GM18870 (cell line): ENCODE results near the gene CPE.
"Not testable (repeated sequence)": the region's sequence is repeated elsewhere in the genome, so short reads cannot be mapped to it uniquely, and the experiment has no call there.

Source experiments
- ATAC-seq: cut with Tn5 transposase; IDR thresholded peaks from one replicate; pipeline ENCODE4 v1.9.1; 2021; ENCODE audit warnings: moderate library complexity; ENCODE audit not compliant: unreplicated experiment

Gene CPE

DNA sequence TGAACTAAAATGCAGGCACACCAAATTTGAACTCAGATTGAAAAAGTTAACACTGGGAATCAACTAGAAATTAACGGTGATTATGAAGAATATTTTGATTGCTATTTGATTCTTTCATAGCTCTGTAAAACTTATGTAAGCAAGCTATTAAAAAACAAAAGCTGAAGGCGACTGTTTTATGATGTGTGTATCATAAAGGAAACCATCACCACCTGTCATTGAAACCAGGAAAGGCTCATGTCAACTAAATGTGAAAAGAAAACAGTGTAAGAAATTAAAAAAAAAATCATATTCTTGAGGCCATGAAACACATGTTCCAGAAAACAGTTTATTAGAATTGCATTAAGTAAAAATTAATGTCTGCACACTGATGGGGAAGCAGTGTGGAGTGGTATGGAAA lies 24.2 kb downstream of the CPE start:
- ATAC-seq = no peak

DNA sequence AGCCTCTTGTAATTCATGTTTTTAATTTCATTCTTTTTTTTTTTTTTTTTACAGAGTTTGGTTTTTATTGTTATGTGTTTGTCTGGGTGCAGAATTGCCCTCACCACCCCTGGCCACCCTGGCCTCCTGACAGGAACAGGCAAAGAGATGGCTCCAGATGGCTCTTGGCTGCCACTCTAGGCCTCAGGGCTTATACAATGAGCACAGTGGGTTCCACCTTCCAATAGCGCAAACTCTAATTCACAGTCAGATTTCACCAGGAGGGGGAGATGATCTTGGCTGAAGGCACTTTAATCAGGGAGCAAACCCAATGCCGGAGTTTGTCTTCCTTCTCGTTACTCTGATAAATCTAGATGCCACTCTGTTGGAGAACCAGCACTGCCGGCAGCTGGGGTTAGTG lies 24.8 kb downstream of the CPE start:
- no peak for ATAC-seq

DNA sequence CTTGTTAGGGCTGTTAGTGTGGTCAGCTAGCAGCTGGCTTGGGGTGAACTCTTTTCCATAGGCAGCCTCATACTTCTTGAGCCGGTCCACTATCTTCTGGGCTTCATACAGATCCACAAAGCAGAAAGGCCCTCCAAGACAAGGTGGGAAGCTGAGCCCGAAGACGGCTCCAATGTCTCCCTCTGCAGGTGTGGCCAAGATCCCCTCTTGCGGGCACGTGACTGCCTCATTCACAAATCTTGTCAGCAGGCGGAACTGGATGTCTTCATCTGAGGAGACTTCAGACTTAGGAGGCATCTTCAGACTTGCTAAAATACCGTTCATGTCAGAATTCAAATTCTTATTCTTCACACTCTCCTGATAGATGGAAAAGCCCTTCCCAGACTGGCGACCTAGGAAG lies 25.3 kb downstream of the CPE start:
- ATAC-seq = no peak

DNA sequence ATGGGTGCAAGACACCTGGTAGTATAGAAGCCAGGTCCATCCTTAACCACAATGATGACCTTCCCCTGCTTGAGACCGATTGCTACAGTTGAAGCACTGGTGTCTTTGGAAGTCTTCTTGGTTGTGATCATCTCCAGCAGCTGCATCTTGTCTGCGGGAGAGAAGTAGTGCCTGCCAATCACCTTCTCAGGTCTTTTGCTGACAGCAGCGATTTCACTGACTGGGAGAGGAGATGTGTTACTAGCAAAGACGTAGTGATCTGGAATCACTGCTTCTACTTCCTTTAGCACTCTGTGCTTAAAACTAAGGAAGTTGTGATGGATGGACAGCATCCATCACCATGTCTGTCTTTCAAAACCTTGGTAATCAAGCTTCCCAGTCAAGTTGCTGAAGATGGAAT lies 25.9 kb downstream of the CPE start:
- ATAC-seq = no peak

DNA sequence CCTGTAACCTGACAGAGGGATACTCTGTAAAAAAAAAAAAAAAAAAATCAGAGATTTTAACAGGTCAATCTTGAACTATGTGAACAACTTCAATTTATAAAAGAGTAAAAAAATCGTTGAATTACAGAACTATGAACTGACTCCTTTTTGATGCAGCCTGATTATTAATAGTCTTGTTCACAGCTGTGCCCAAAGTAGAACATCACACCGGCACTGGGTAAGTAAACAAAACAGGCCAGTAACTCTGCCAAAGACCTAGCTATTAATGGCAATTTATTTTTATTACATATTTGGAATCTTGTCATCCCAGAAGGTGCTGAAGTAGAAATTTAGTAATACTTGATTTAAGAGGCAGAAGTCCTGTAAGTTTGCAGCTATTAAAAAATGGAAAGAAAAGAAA lies 31.4 kb downstream of the CPE start:
- no peak for ATAC-seq

DNA sequence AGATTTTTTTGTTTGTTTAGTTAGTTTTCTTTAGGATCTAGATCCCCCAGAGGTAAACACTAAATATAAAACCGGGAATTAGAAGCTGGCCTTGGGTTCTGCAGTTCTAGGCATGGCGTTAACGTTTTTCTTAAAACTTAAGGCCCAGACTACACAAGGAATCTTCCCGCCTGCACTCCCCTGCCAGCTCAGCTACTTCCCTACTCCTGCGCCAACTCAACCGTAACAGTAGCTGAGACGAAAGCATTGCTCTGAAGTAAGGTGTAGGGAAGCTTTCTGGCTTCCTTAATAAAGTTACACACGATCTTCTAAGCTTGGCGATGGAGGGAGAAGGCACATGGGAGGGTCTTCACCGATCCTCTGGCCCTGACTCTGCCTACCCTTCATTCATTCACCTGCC lies 37.1 kb downstream of the CPE start:
- no peak for ATAC-seq

DNA sequence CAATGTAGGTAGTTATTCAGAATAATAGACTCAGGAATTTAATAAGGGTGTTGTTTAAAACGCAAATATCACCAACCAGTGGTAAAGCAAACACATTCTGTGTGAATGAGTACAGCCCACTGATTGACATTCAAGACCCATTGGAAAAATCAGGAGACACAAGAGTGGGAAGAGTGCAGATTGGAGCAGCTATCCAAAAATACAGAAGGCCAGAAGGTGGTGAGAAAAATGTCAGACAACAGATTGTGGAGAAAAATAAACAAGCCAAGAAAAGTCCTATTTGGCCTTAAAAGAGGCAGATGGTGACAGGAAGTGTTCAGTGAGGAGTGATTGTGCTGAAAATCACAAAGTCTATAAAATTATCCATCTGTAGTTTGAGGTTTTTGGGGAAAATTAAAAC lies 39.3 kb downstream of the CPE start:
- ATAC-seq = no peak

DNA sequence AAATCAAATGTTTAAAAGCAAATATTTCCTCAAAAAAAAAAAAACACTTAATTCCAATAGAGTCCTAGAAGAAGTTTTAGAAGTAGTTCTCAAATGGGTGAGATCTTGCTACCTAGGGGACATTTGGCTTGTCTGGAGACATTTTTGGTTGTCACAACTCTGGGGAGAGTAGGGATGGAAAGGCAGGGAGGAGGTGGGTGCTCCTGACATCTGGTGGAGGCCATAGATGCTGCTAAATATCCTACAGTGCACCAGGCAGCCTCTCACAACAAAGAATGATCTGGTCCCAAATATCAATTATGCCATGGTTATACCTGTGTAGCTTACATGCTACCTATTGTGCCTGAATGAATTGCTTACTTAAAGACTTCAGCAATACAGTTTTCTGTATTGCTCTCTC lies 46.8 kb downstream of the CPE start:
- ATAC-seq = no peak

DNA sequence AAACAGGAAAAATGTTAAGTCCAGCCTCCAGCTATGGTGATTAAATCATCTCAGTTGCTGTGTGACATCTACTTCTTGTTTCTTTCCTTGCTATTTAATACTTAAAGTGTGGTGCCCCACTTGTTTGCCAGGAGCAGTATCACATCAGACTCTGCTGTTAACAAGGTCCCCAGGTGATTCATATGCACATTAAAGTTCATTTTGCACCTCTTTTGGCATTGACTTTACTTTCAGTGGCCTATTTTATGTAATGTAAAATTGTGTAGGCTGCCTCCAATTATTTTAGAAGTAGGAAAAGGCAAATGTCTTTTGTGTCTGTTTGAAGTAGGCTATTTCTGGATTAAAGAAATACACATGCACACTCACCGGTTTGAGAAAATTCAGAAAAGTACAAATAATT lies 47.5 kb downstream of the CPE start:
- ATAC-seq = no peak

DNA sequence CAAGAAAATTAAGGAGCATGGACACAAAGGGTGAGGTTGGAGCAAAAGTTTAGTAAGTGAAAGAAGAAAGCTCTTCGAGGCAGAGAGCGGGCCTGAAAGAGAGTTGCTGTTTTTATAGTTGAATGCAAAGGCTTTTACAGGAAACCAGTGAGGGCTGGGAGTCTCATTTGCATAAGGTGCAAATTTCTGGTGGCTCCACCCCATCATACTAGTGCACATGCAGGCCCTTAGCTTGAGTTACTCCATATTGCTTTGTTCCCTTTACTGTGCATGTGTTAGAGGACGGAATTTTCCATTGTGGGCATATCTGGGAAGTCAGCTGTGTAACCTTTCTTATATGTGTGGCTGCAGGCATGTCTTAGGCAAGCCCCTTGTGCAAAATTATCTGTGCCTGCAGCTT lies 48.0 kb downstream of the CPE start:
- no peak for ATAC-seq

DNA sequence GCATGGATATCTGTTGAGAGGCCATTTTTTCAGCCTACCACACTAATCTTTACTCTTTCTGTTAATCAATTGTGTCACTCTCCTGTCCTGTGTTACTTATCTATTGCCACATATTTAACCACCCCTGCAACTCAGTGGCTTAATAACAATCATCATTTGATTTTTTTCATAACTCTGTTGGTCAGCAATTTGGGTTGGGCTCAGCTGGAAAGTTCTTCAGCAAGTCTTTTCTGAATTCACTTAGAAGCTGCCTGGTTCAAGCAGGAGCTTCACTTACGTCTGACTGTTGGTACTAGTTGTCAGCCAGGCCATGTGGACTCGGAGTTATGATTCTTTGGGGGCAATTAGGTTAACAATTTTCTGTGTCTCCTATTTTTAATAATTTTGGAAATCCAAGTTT lies 50.1 kb downstream of the CPE start:
- no peak for ATAC-seq

DNA sequence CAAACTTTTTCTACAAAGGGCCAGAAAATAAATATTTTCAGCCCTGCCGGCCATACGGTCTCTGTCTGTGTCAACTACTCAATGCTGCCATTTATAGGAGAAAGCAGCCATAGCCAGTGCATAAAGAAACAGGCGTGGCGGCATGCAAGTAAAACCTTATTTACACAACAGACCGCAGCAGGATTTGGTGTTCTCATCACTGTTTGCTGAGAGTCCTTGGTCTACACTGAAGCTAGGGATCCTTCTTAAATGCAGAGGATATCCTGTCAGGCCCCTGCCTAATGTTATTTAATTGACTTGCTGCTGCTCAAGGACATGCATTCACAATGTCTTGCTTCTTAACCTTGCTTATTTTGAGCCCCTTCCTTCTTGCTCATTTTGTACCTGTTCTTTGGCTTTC lies 54.7 kb downstream of the CPE start:
- ATAC-seq = no peak

DNA sequence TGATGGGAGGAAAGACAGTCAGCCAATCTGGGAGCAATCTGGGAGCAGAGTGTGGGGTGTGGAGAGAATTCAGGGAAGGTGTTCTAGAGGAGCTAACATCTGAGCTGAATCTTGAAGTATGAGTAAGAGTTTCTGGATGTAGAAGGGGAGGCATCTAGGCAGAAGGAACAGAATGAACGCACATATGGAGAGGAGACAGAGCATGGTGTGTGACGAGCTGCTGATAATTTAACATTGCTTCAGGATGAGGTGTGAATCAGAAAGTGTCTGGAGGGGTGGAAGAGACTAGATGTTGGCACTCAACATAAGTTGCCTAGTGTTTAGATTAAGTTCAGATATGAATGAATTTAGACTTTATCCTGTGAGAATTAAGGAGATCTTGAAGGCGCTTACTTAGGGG lies 58.9 kb downstream of the CPE start:
- ATAC-seq = no peak

DNA sequence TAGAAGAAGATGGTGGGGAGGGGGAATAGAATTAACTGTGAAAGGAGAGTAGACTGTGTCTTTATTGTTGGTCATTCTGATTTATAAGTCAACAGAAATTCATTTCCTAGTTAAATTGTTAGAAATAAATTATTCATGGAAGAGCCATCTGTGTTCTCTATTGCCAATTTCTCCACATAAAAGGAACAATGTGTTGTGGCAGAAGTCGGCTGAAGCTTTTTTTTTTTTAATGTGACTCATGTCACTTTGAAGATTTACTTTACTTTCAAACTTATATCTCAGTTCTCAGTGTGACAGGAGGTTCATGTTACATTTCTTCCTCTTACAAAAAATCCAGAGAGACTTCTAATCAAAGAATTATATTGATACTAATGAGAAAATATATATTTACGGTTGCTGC lies 60.5 kb downstream of the CPE start:
- ATAC-seq = no peak

DNA sequence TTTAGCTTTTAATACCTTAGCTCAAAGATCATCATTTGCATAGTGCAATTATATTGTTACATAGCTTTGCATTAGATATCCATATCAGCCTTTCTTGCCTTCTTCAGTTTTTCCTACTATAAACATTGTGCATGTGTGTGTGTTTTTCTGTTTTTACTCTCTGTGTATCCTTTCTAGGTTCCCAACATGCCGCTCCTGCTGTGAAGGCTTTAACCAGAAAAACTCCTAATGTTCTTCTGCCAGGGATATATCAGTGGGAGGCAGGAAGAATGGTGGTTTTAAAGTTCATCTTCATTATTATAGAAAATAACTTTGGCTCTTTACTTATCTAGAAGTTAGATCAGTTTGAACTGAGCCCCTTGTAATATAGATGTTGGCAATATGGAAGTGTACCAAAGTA lies 61.2 kb downstream of the CPE start:
- no peak for ATAC-seq

DNA sequence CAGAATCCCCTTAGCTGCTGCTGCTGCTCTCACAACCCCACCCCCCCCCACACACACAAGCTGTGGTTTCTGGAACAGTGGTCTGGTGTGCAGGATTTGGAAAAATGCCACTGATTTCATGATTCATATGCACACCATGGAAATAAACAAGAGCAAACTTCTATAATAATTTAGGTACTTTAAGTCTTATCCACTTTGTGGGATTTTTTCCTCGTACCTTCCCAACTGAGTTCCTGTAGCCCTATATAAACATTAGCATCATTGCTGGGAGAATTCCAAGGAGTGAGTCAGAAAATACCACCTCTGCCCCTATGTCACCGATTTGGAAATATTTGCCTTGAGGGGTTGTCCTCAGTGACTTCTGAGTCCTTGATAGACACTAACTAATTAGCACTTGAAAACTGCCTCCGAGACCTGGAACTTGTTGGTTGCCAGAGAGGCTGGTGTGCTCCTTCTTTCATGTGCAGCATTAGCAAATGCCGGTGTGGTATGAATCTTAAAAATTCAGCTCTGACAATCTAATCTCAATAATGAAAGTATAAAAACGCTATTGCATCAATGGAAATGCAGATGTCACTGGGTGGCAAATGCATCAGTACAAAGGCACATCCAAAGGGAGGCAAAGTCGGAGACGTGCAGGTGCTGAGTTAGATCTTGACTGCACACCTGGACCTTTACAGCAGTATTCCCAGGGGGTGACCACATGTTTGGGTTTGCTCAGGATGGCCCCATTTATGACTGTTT lies 61.8 kb downstream of the CPE start:
- ATAC-seq = no peak

DNA sequence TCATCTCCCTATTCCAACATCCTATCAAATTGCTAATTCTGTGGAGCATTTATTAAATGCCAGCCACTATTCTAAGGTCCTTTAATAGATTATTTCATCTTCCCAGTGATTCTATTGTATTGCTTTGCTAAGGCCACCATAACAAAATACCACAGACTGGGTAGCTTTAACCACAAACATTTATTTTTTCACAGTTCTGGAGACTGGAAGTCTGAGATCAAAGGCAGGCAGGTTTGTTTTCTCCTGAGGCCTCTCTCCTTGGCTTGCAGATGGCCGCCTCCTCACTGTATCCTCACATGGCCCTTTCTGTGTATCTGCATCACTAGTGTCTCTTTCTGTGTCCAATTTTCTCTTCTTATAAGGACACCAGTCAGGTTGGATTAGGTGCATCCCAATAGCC lies 64.5 kb downstream of the CPE start:
- ATAC-seq = no peak

DNA sequence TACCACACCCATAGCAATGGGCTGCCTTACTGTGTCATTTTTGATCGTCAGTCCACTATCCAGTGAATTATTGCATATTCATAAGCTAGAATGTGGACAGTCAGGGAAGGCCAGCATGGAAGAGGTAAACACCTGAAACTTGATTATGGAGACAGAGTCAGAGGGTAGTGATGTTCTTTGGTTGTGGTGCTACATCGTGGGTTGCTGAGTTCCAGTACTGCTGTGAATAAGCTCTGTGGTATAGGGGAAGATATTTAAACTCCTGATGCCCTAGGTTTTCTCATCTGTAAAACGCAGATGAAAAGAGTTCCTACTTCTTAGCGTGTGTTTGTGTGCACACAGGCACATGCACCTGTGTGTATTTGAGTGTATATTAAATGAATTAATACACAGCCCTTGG lies 69.9 kb downstream of the CPE start:
- no peak for ATAC-seq

DNA sequence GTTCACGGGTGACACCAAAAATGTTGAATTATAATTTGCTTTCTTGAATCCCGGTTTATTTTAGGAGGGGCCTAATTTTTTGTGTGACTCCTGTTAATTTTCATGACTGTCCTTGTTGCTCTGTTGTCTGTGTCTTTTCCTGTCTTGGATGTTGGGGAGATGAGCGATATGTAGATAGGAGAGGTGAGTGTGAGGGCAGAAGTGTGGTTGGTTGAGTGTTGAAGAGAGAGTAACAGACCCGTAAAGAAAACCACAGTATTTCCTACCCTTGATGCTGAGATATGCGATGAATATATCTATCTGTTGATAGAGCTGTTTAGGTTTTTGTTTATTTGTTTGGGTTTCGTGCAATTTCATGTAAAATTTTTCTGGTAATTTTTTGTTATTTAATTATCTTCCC lies 70.5 kb downstream of the CPE start:
- no peak for ATAC-seq

DNA sequence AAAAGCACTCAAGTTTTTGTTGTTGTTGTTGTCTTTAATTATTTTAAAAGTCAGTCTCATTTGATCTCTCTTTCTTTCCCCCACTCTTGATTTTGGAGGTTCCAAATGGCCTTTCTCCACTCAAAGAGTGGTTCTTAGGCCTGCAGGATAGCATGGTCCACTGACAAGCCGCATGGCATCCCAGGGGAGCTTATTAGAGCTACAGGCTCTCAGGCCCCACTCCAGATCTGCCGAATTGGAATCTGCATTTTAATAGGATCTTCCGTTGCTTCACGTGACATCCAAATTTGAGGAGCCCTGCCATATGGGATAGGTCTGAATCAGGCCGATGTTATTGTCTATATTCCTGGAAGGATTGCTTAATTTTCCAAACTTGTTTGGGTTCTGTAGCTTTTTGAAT lies 72.1 kb downstream of the CPE start:
- no peak for ATAC-seq

DNA sequence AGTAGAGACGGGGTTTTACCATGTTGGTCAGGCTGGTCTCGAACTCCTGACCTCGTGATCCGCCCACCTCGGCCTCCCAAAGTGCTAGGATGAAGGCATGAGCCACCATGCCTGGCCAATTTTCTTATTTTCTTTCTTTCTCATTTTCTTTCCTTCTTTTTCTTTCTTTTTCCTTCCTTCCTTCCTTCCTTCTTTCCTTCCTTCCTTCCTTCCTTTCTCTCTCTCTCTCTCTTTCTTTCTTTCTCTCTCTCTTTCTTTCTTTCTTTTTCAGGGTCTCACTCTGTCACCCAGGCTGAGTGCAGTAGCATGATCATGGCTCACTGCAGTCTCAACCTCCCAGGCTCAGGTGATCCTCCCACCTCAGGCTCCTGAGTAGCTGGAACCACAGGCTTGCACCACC lies 74.3 kb downstream of the CPE start:
- not testable (repeated sequence) for ATAC-seq

DNA sequence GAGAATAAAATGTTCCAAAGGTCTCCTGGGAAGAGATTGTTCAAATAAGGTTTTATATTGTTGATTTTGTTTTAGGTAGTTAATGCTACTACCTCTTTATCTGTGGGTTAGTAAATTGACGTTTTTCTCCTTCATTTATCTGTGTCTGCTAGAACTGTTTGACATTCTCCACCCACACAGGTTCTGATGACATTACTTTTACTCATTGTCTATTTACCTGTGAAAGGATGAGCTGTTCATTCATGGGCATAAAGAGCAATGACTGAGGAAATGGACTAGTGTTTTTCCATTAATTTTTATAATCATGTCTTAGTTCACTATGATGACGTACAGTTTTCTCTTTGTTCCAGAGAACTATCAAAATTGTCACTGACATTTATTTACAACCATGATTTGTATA lies 75.6 kb downstream of the CPE start:
- no peak for ATAC-seq

DNA sequence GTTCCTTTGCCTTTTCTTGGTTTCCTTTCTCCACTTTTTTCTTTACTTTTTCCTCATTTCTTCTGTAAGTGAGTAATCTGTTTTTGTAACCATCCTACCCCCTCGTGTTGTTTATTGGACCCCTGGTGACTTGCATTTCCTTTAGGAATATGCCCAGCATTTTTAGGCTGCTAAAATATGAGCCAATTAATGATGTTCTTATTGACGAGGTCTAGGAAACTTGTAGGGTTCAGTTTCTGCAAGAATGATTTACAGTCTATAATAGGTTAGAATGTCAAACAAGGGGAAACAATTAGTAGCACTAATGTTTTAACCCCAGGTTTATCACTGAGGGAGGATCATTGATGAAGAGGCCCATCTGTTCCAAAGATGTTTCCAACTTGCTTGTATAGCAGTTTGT lies 79.0 kb downstream of the CPE start:
- ATAC-seq = no peak

DNA sequence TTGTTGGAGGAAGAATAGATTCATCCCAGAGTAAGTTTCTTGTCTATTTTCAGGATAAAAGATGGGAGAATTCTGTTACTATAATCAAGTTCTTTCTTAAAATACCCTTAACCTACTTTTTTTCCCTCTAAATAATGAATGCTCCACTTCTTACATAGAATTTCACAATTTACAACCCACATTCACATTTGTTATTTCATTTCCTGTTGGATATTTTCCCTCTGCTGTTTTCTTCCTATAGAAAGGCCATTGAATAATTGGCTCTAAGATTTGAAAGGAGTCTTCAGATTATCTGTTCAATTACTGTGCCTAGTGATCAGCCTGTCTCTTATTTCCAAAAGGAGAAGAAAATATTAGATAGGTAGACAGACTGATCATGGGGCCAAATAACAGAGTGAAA lies 79.7 kb downstream of the CPE start:
- ATAC-seq = no peak
